Suprapubic skin (tissue), 3 donors: Measurements from ENCODE around the gene AEN.

Source experiments
- CTCF ChIP-seq, 2 donors: fragments of 200-600 bp in 1 of 2; fragments of 450-650 bp in 1 of 2; sonication (generic) in 1 of 2; IDR thresholded peaks; one replicate each; pipeline ENCODE4 v1.5.1; 2016 to 2019; ENCODE audit warnings: antibody characterized with exemption in 2 of 2, mild to moderate bottlenecking in 1 of 2, moderate library complexity in 1 of 2
- EP300 ChIP-seq: sonication (generic); formaldehyde crosslinking; IDR thresholded peaks from one replicate; pipeline ENCODE4 v1.6.1; 2017; ENCODE audit warnings: antibody characterized with exemption
- POLR2A ChIP-seq, 2 donors: fragments of 450-650 bp; IDR thresholded peaks; one replicate each; pipeline ENCODE4 v1.6.1; 2017; ENCODE audit warnings: antibody characterized with exemption in 2 of 2, mild to moderate bottlenecking in 2 of 2, moderate library complexity in 2 of 2

GRCh38 chr15:88623632-88624031, 2.5 kb downstream of the AEN start:
- TF ChIP-seq POLR2A (IDR thresholded peaks at IDR 0.05) (no peak), CTCF (IDR thresholded peaks at IDR 0.05) (no peak), EP300 (no peak)
